Upper lobe of left lung (tissue), 6 donors: Measurements from ENCODE around the gene OR56B4. TPM values are rescaled to one million over a fixed set of nuclear protein-coding genes. Genes with fewer than 3 reads are reported as not detected.

ENCODE experiments used
- ATAC-seq, 2 donors: fragments of 200-7000 bp; cut with Tn5 transposase; one replicate each; pipeline ENCODE4 v1.9.1; 2022; ENCODE audit warnings: mild to moderate bottlenecking in 2 of 2, moderate library complexity in 2 of 2; ENCODE audit not compliant: low FRiP score in 2 of 2
- DNase-seq, 2 donors: peaks; one replicate each; pipeline ENCODE4 v3.0.0-alpha.2; 2019 to 2020
- H3K27ac ChIP-seq, 4 donors: fragments of 200-600 bp; sonication (generic); one replicate each; pipeline ENCODE4 v1.5.1; 2016 to 2019
- H3K27me3 ChIP-seq, 4 donors: fragments of 200-600 bp; sonication (generic); one replicate each; pipeline ENCODE4 v1.5.1; 2017 to 2019
- H3K36me3 ChIP-seq, 4 donors: fragments of 200-600 bp; sonication (generic); one replicate each; pipeline ENCODE4 v1.5.1; 2016 to 2019
- H3K4me1 ChIP-seq, 4 donors: fragments of 200-600 bp; sonication (generic); one replicate each; pipeline ENCODE4 v1.5.1; 2018 to 2019
- H3K4me3 ChIP-seq, 4 donors: fragments of 200-600 bp; sonication (generic); one replicate each; pipeline ENCODE4 v1.5.1; 2017 to 2019; ENCODE audit warnings: mild to moderate bottlenecking in 2 of 4, moderate library complexity in 1 of 4
- H3K9me3 ChIP-seq, 4 donors: fragments of 200-600 bp; sonication (generic); one replicate each; pipeline ENCODE4 v1.5.1; 2018 to 2019
- CTCF ChIP-seq, 6 experiments: fragments of 450-650 bp in 4 of 6; fragments of 200-600 bp in 2 of 6; sonication (generic) in 2 of 6; IDR thresholded peaks; one replicate each; pipeline ENCODE4 v1.5.1; 2016 to 2019; ENCODE audit warnings: antibody characterized with exemption in 6 of 6
- EP300 ChIP-seq, 4 donors: sonication (generic); formaldehyde crosslinking; IDR thresholded peaks; one replicate each; pipeline ENCODE4 v1.5.1; 2017; ENCODE audit warnings: antibody characterized with exemption in 4 of 4, control low read depth in 2 of 4
- POLR2A ChIP-seq, 4 donors: fragments of 450-650 bp; IDR thresholded peaks; one replicate each; pipeline ENCODE4 v1.5.1; 2016 to 2017; ENCODE audit warnings: antibody characterized with exemption in 4 of 4, mild to moderate bottlenecking in 2 of 4
- POLR2AphosphoS5 ChIP-seq, 2 donors: sonication (generic); formaldehyde crosslinking; IDR thresholded peaks; one replicate each; pipeline ENCODE4 v1.5.1; 2017; ENCODE audit warnings: antibody characterized with exemption in 2 of 2
- WGBS, 2 donors: methylation state at CpG; one replicate each; pipeline ENCODE4 v1.1.5; 2017 to 2018; 5-methylcytosine and 5-hydroxymethylcytosine counted together
- total RNA-seq, 6 donors: library from RNA; depleted of rRNA in 4 of 6; stranded (reverse); fragments of >200 nt in 4 of 6; gene quantifications; one replicate each; pipeline versions ENCODE4 v1.1.0 to v1.2.1, GENCODE V29; 2016 to 2021
- donor health status: DM: no; HTN: no; CAD: no; lungs with moderate emphysema.
- donor health status: DM: no; HTN: yes; CAD: no; lungs with severe emphysema.

OR56B4 gene
- total RNA-seq, 6 donors from 2014 or later = not detected

GRCh38 chr11:6096417-6096816 lies 11.1 kb upstream of the OR56B4 start:
- H3K4me3 ChIP-seq = no peak overlapping the region
- 60% methylated on average over 1 to 2 of the region's 2 CpGs for WGBS, 2 donors
- H3K4me1 ChIP-seq = no peaks in the 10 kb centered on the region
- DNase-seq = no peak
- no peaks in the 10 kb centered on the region for H3K36me3 ChIP-seq
- no peaks in the 10 kb centered on the region for H3K9me3 ChIP-seq
- no peak for TF ChIP-seq POLR2AphosphoS5 (IDR thresholded peaks at IDR 0.05)
- no peak for TF ChIP-seq POLR2A (IDR thresholded peaks at IDR 0.05)
- no peak for TF ChIP-seq CTCF (IDR thresholded peaks at IDR 0.05)
- TF ChIP-seq EP300 (IDR thresholded peaks at IDR 0.05) = no peak
- no peaks in the 10 kb centered on the region for H3K27me3 ChIP-seq
- no peak for ATAC-seq
- H3K27ac ChIP-seq = no peak overlapping the region

GRCh38 chr11:6099577-6099976 lies 7.9 kb upstream of the OR56B4 start:
- H3K27ac ChIP-seq = no peak overlapping the region
- ATAC-seq (no peak), DNase-seq (no peak)
- no peaks in the 10 kb centered on the region for H3K9me3 ChIP-seq
- no peaks in the 10 kb centered on the region for H3K36me3 ChIP-seq
- H3K4me1 ChIP-seq = no peaks in the 10 kb centered on the region
- TF ChIP-seq EP300 (IDR thresholded peaks at IDR 0.05) (no peak), POLR2A (IDR thresholded peaks at IDR 0.05) (no peak), CTCF (IDR thresholded peaks at IDR 0.05) (no peak), POLR2AphosphoS5 (IDR thresholded peaks at IDR 0.05) (no peak)
- H3K4me3 ChIP-seq = no peak overlapping the region
- 40 to 51% methylated on average over 2 of the region's 2 CpGs for WGBS, 2 donors
- no peaks in the 10 kb centered on the region for H3K27me3 ChIP-seq

GRCh38 chr11:6110011-6110410 lies 2.5 kb downstream of the OR56B4 start:
- 0 to 23% methylated on average over 1 of the region's 1 CpG for WGBS, 2 donors
- no peaks in the 10 kb centered on the region for H3K36me3 ChIP-seq
- no peak overlapping the region for H3K27ac ChIP-seq
- no peaks in the 10 kb centered on the region for H3K9me3 ChIP-seq
- ATAC-seq (no peak), DNase-seq (no peak)
- TF ChIP-seq POLR2AphosphoS5 (IDR thresholded peaks at IDR 0.05) = no peak
- no peak for TF ChIP-seq CTCF (IDR thresholded peaks at IDR 0.05)
- no peak for TF ChIP-seq EP300 (IDR thresholded peaks at IDR 0.05)
- TF ChIP-seq POLR2A (IDR thresholded peaks at IDR 0.05) = no peak
- H3K4me3 ChIP-seq = no peak overlapping the region
- H3K4me1 ChIP-seq = no peaks in the 10 kb centered on the region
- no peaks in the 10 kb centered on the region for H3K27me3 ChIP-seq

GRCh38 chr11:6111673-6112072 lies 4.2 kb downstream of the OR56B4 start:
- Histone ChIP-seq H3K27ac (no peak overlapping the region), H3K4me3 (no peak overlapping the region), H3K4me1 (no peaks in the 10 kb centered on the region), H3K27me3 (no peaks in the 10 kb centered on the region), H3K9me3 (no peaks in the 10 kb centered on the region), H3K36me3 (no peaks in the 10 kb centered on the region)
- ATAC-seq (no peak), DNase-seq (no peak)
- TF ChIP-seq POLR2A (IDR thresholded peaks at IDR 0.05) (no peak), EP300 (IDR thresholded peaks at IDR 0.05) (no peak), POLR2AphosphoS5 (IDR thresholded peaks at IDR 0.05) (no peak), CTCF (IDR thresholded peaks at IDR 0.05) (no peak)
- 45 to 59% methylated on average over 2 of the region's 2 CpGs for WGBS, 2 donors

- Histone ChIP-seq H3K4me1 (no peaks in the 10 kb centered on the region), H3K9me3 (no peaks in the 10 kb centered on the region), H3K27ac (no peak overlapping the region), H3K27me3 (no peaks in the 10 kb centered on the region), H3K4me3 (no peak overlapping the region), H3K36me3 (no peaks in the 10 kb centered on the region)
- WGBS, 2 donors = 89 to 96% methylated on average over 1 of the region's 1 CpG
- ATAC-seq = no peak
- DNase-seq = no peak
- TF ChIP-seq CTCF (IDR thresholded peaks at IDR 0.05) (no peak), POLR2AphosphoS5 (IDR thresholded peaks at IDR 0.05) (no peak), POLR2A (IDR thresholded peaks at IDR 0.05) (no peak), EP300 (IDR thresholded peaks at IDR 0.05) (no peak)
Measured at GRCh38 chr11:6116638-6117037, 9.2 kb downstream of the OR56B4 start.
